Erythroblast (primary cell): Measurements from ENCODE around the gene ADORA2B.
"Not testable (repeated sequence)": the region's sequence is repeated elsewhere in the genome, so short reads cannot be mapped to it uniquely, and the experiment has no call there.

Source experiments
- DNase-seq, 2 experiments: peaks; one replicate each; lab custom pipeline; 2025; lab: John Stamatoyannopoulos, UW
- GATA1 ChIP-seq: IDR thresholded peaks from 2 replicates; pipeline ENCODE4 v1.6.1; 2011; ENCODE audit warnings: low read depth, mild to moderate bottlenecking, control low read depth, low read length, moderate library complexity
- POLR2A ChIP-seq: IDR thresholded peaks from 2 replicates; pipeline ENCODE4 v1.6.1; 2011; ENCODE audit warnings: mild to moderate bottlenecking, low read length

Gene ADORA2B

GRCh38 chr17:15971882-15972281, 27.0 kb downstream of the ADORA2B start:
- no peak for DNase-seq
- TF ChIP-seq GATA1 (no peak), POLR2A (no peak)

GRCh38 chr17:15972497-15972951, 27.6 kb downstream of the ADORA2B start:
- peak; percentile 54 to 72 for DNase-seq
- TF ChIP-seq POLR2A (no peak), GATA1 (no peak)

- TF ChIP-seq GATA1 (no peak), POLR2A (no peak)
- no peak for DNase-seq
Observed at GRCh38 chr17:15973016-15973415, 28.1 kb downstream of the ADORA2B start.

GRCh38 chr17:15973834-15974233, 28.9 kb downstream of the ADORA2B start:
- TF ChIP-seq POLR2A (no peak), GATA1 (no peak)
- no peak for DNase-seq

- peak in 1 of 2 experiments; percentile 15 for DNase-seq
- TF ChIP-seq GATA1 (no peak), POLR2A (no peak)
Observed at GRCh38 chr17:15977894-15978293, 33.0 kb downstream of the ADORA2B start.

- TF ChIP-seq POLR2A (no peak), GATA1 (no peak)
- DNase-seq = peak; percentile 38 to 51
Observed at GRCh38 chr17:15978606-15979005, 33.7 kb downstream of the ADORA2B start.

- not testable (repeated sequence) for DNase-seq
Observed at GRCh38 chr17:15979013-15979412, 34.1 kb downstream of the ADORA2B start.

DNA sequence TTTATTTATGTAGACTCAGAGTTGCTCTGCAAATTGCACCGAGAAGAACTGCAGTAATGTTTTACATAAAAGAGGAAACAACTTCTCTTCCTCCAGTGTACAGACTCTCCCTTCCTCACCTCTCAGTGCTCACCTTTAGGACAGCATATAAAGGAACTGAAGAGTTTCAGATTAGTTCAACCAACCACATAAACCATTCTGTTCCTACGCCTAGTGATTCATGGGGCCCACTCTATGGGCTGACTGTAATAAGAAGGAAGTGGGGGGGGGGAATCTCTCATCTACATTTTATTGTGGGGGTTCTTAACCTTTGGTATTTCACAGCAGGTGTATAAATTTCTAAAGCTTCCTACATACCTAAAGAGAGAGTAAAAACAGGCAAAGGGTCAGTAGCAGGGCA, 36.3 kb downstream of the ADORA2B start:
- TF ChIP-seq POLR2A = no peak
- TF ChIP-seq GATA1 = no peak
- peak; percentile 41 to 48 for DNase-seq

- DNase-seq = peak; percentile 72
- TF ChIP-seq GATA1 (no peak), POLR2A (no peak)
Observed at GRCh38 chr17:15981646-15982580, 37.0 kb downstream of the ADORA2B start.

DNA sequence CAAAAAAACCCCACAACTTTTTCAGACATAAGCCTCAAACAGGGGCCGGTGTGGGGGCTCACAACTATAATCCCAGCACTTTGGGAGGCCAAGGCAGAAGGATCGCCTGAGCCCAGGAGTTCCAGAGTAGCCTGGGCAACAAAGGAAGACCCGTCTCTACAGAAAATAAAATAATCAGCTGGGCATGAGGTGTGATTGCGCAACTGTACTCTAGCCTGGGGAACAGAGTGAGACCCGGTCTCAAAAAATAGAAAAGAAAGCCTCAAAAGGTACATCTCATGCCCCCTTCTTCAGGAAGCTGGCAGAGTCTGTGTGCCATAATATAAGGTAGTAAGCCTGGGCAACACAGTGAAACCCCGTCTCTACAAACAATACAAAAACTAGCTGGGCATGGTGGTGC, 51.4 kb downstream of the ADORA2B start:
- DNase-seq = no peak
- TF ChIP-seq POLR2A = no peak
- TF ChIP-seq GATA1 = no peak

- no peak for TF ChIP-seq POLR2A
- TF ChIP-seq GATA1 = no peak
- no peak for DNase-seq
Observed at GRCh38 chr17:15998031-15998562, 53.2 kb downstream of the ADORA2B start.

- DNase-seq = peak; percentile 96
- TF ChIP-seq POLR2A (peak; percentile 96), GATA1 (no peak)
Observed at GRCh38 chr17:15999141-15999973, 54.4 kb downstream of the ADORA2B start, which contains the start of the genes TTC19 and ZSWIM7. TTC19 (plus strand) TSS chr17:15999824; CDS start chr17:15999849, 25 bp downstream. ZSWIM7 (minus strand) TSS chr17:15999704; CDS start chr17:15999594, 110 bp downstream.
